ENCODE results near the gene GCDH. TPM values are rescaled to one million over a fixed set of nuclear protein-coding genes. Genes with fewer than 3 reads are reported as not detected.

The GCDH gene
- total RNA-seq, 1 donor from 2014 or later: 60.6 TPM

GRCh38 chr19:12937093-12937926 lies 46.4 kb downstream of the GCDH start:
- no peaks in the 10 kb centered on the region for H3K9me3 Mint-ChIP-seq (ENCODE audit: low read depth)
- H3K4me1 Mint-ChIP-seq (ENCODE audit: low read depth): peaks cover 31% of the 10 kb centered on the region
- DNase-seq (ENCODE audit: low spot score, unreplicated experiment): no peak
- peaks cover 20% of the 10 kb centered on the region for H3K36me3 Mint-ChIP-seq (ENCODE audit: insufficient read depth)
- no peak for TF ChIP-seq CTCF (IDR thresholded peaks at IDR 0.05; ENCODE audit: unreplicated experiment)
- H3K4me3 Mint-ChIP-seq (ENCODE audit: low read depth): peak overlapping the region; percentile 97
- H3K27ac Mint-ChIP-seq: peak overlapping the region; percentile 97
- H3K27me3 Mint-ChIP-seq: no peaks in the 10 kb centered on the region

GRCh38 chr19:12937927-12938778 lies 47.2 kb downstream of the GCDH start, which contains the start of gene CALR:
TSS of gene CALR (plus strand) at chr19:12938609. CDS start at chr19:12938680, 71 bp downstream.
- no peak for TF ChIP-seq CTCF (IDR thresholded peaks at IDR 0.05; ENCODE audit: unreplicated experiment)
- DNase-seq (ENCODE audit: low spot score, unreplicated experiment): peak; percentile 98
- Mint-ChIP-seq H3K36me3 (ENCODE audit: insufficient read depth) (peaks cover 23% of the 10 kb centered on the region), H3K4me1 (ENCODE audit: low read depth) (peaks cover 23% of the 10 kb centered on the region), H3K27ac (peak within 1 kb of the TSS; percentile 97), H3K4me3 (ENCODE audit: low read depth) (peak within 1 kb of the TSS; percentile 97), H3K27me3 (no peaks in the 10 kb centered on the region), H3K9me3 (ENCODE audit: low read depth) (no peaks in the 10 kb centered on the region)

- peak overlapping the region; percentile 97 for H3K4me3 Mint-ChIP-seq (ENCODE audit: low read depth)
- H3K27me3 Mint-ChIP-seq: no peaks in the 10 kb centered on the region
- TF ChIP-seq CTCF (IDR thresholded peaks at IDR 0.05; ENCODE audit: unreplicated experiment): peak; percentile 35
- DNase-seq (ENCODE audit: low spot score, unreplicated experiment): no peak
- peaks cover 23% of the 10 kb centered on the region for H3K4me1 Mint-ChIP-seq (ENCODE audit: low read depth)
- H3K36me3 Mint-ChIP-seq (ENCODE audit: insufficient read depth): peaks cover 30% of the 10 kb centered on the region
- H3K9me3 Mint-ChIP-seq (ENCODE audit: low read depth): no peaks in the 10 kb centered on the region
- peak overlapping the region; percentile 97 for H3K27ac Mint-ChIP-seq
Observed at GRCh38 chr19:12938779-12939601, 48.0 kb downstream of the GCDH start.

GRCh38 chr19:12939975-12940423 lies 49.0 kb downstream of the GCDH start:
- Mint-ChIP-seq H3K27ac (peak overlapping the region; percentile 97), H3K9me3 (ENCODE audit: low read depth) (no peaks in the 10 kb centered on the region), H3K4me3 (ENCODE audit: low read depth) (peak overlapping the region; percentile 97), H3K4me1 (ENCODE audit: low read depth) (peaks cover 25% of the 10 kb centered on the region), H3K27me3 (no peaks in the 10 kb centered on the region), H3K36me3 (ENCODE audit: insufficient read depth) (peaks cover 32% of the 10 kb centered on the region)
- DNase-seq (ENCODE audit: low spot score, unreplicated experiment): no peak
- TF ChIP-seq CTCF (IDR thresholded peaks at IDR 0.05; ENCODE audit: unreplicated experiment): no peak
